22Rv1 (cell line): ENCODE measurements around the gene LMNB1.

Experiments used
- CTCF ChIP-seq: fragments of 450-650 bp; IDR thresholded peaks from 2 replicates; pipeline ENCODE4 v1.5.1; 2017; ENCODE audit warnings: mild to moderate bottlenecking
- ZFX ChIP-seq: fragments of 450-650 bp; IDR thresholded peaks from 2 replicates; pipeline ENCODE4 v1.6.1; 2017; ENCODE audit warnings: antibody characterized with exemption, borderline replicate concordance

- TF ChIP-seq CTCF: no peak
- no peak for TF ChIP-seq ZFX
Observed at GRCh38 chr5:126831156-126831555, 54.2 kb downstream of the LMNB1 start.
